ENCODE measurements around the gene ITGA11.

DNA sequence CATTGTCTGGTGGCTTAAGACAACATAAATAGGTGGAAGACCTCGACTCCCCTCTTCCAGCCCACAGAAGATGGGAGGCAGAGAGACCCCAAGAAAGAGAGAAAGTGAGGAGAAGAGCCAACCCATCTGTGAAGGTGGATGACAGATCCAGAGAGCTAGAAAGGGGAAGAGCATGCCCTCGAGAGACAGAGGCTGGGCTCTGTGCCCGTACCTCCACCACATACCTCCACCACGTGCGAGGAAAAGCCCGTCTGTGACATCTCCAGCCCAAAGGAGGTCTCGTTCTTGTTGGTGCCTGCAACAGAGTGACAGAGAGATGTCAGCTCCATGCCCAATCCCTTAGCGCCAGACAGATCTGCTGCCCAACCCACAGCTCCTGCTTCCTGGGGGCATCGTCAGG, 83.4 kb downstream of the ITGA11 start:
- TF ChIP-seq CTCF (IDR thresholded peaks at IDR 0.05; ENCODE audit: insufficient read depth, low read length) (no peak), POLR2AphosphoS5 (IDR thresholded peaks at IDR 0.05; ENCODE audit: low read depth) (no peak), GABPA (IDR thresholded peaks at IDR 0.05; ENCODE audit: low read depth) (no peak)

Measured in HL-60 (cell line).